HepG2 (cell line): ENCODE data around the gene PRR29. TPM values are rescaled to one million over a fixed set of nuclear protein-coding genes. Genes with fewer than 3 reads are reported as not detected.
A peak's percentile ranks its signal among the peaks of the same experiment; 100 is the strongest.

Experiments used
- ATF1 ChIP-seq: IDR thresholded peaks from 2 replicates; pipeline ENCODE4 v1.6.1; 2016; ENCODE audit warnings: mild to moderate bottlenecking, control low read depth
- CCDC6 ChIP-seq: sonication (generic); formaldehyde crosslinking; IDR thresholded peaks from 2 replicates; pipeline ENCODE4 v1.8.1; 2022; ENCODE audit warnings: mild to moderate bottlenecking, missing genetic modification reagents, moderate library complexity
- DPF2 ChIP-seq: sonication (generic); formaldehyde crosslinking; IDR thresholded peaks from 2 replicates; pipeline ENCODE4 v1.4.0; 2020; ENCODE audit warnings: mild to moderate bottlenecking, low read depth, missing genetic modification reagents, borderline replicate concordance
- ETV6 ChIP-seq: sonication (generic); formaldehyde crosslinking; conservative IDR thresholded peaks from 2 replicates; pipeline ENCODE4 v1.4.0; 2020; ENCODE audit warnings: missing genetic modification reagents
- HNRNPH1 ChIP-seq: fragments of 200-400 bp; formaldehyde crosslinking; optimal IDR thresholded peaks from 2 replicates; pipeline ENCODE3; 2017; ENCODE audit warnings: mild to moderate bottlenecking, low read depth, low read length
- NR2F2 ChIP-seq: IDR thresholded peaks from 2 replicates; pipeline ENCODE4 v1.6.1; 2012; ENCODE audit warnings: low read depth, inconsistent platforms, borderline replicate concordance
- RAD51 ChIP-seq: fragments of 450-650 bp; IDR thresholded peaks from 2 replicates; pipeline ENCODE4 v1.6.1; 2016; ENCODE audit warnings: borderline replicate concordance
- SALL2 ChIP-seq: sonication (generic); formaldehyde crosslinking; IDR thresholded peaks from 2 replicates; pipeline ENCODE4 v1.8.1; 2023; ENCODE audit warnings: mild to moderate bottlenecking, missing genetic modification reagents, inconsistent platforms
- SOX13 ChIP-seq, 3 experiments: fragments of 450-650 bp in 1 of 3; sonication (generic) in 1 of 3; formaldehyde crosslinking in 1 of 3; IDR thresholded peaks in 2 of 3; conservative IDR thresholded peaks in 1 of 3; 2 replicates each; pipeline versions ENCODE4 v1.5.0 to v1.6.1; 2016 to 2020; ENCODE audit warnings: antibody characterized with exemption in 1 of 3, mild to moderate bottlenecking in 1 of 3, missing compliant biosample characterization in 1 of 3, missing genetic modification reagents in 1 of 3, moderate library complexity in 1 of 3
- ZEB1 ChIP-seq: IDR thresholded peaks from 2 replicates; pipeline ENCODE4 v1.6.1; 2012; ENCODE audit warnings: mild to moderate bottlenecking, low read depth, inconsistent platforms; ENCODE audit not compliant: insufficient replicate concordance
- ZNF138 ChIP-seq: sonication (generic); formaldehyde crosslinking; IDR thresholded peaks from 2 replicates; pipeline ENCODE4 v1.5.0; 2020; ENCODE audit warnings: mild to moderate bottlenecking, low read depth, missing genetic modification reagents
- ZNF333 ChIP-seq: sonication (generic); formaldehyde crosslinking; IDR thresholded peaks from 2 replicates; pipeline ENCODE4 v1.4.0; 2020; ENCODE audit warnings: mild to moderate bottlenecking, missing genetic modification reagents, borderline replicate concordance
- ZNF343 ChIP-seq: sonication (generic); formaldehyde crosslinking; IDR thresholded peaks from 2 replicates; pipeline ENCODE4 v1.4.0; 2020; ENCODE audit warnings: mild to moderate bottlenecking, missing genetic modification reagents
- ZNF598 ChIP-seq: sonication (generic); formaldehyde crosslinking; IDR thresholded peaks from 2 replicates; pipeline ENCODE4 v1.5.1; 2020; ENCODE audit warnings: mild to moderate bottlenecking, missing genetic modification reagents, borderline replicate concordance
- ZNF629 ChIP-seq: sonication (generic); formaldehyde crosslinking; conservative IDR thresholded peaks from 2 replicates; pipeline ENCODE4 v1.5.0; 2020; ENCODE audit warnings: missing genetic modification reagents
- ZNF841 ChIP-seq: sonication (generic); formaldehyde crosslinking; IDR thresholded peaks from 2 replicates; pipeline ENCODE4 v1.8.1; 2023; ENCODE audit warnings: missing genetic modification reagents, borderline replicate concordance
- ZSCAN21 ChIP-seq: sonication (generic); formaldehyde crosslinking; IDR thresholded peaks from 2 replicates; pipeline ENCODE4 v1.8.0; 2022; ENCODE audit warnings: mild to moderate bottlenecking, missing genetic modification reagents, moderate library complexity, borderline replicate concordance
- polyA plus RNA-seq, 8 experiments: library from polyadenylated mRNA; depleted of rRNA in 3 of 8; stranded (reverse) in 7 of 8; unstranded in 1 of 8; fragments of >200 nt; fragmentation: Illumina TruSeq in 4 of 8; extraction: Trizol in 4 of 8; gene quantifications; 2 replicates each; pipeline versions ENCODE4 v1.2.1 to v1.2.3, GENCODE V29; 2011 to 2016; ENCODE audit warnings: low read depth in 4 of 8, missing spikeins in 1 of 8, mixed read lengths in 1 of 8; ENCODE audit not compliant: insufficient read depth in 1 of 8
- total RNA-seq, 5 experiments: library from RNA; depleted of rRNA; stranded (reverse); fragments of >200 nt; fragmentation: Illumina TruSeq; extraction: Trizol; gene quantifications; 2 replicates each; pipeline ENCODE4 v1.2.3, GENCODE V29; 2016; ENCODE audit warnings: low read depth in 1 of 5
- TF ChIP-seq, protein P1 (sequence below): fragments of 450-650 bp; IDR thresholded peaks from 2 replicates; pipeline ENCODE4 v1.6.1; 2016
- TF ChIP-seq, protein P2 (sequence below): sonication (generic); formaldehyde crosslinking; IDR thresholded peaks from 2 replicates; pipeline ENCODE4 v1.4.0; 2020; ENCODE audit warnings: missing genetic modification reagents
- TF ChIP-seq, protein P3 (sequence below): sonication (generic); IDR thresholded peaks from 2 replicates; pipeline ENCODE4 v1.6.1; 2016; ENCODE audit warnings: low read depth, borderline replicate concordance
- TF ChIP-seq, protein P4 (sequence below): sonication (generic); formaldehyde crosslinking; IDR thresholded peaks from 2 replicates; pipeline ENCODE4 v1.5.0; 2020; ENCODE audit warnings: mild to moderate bottlenecking, missing genetic modification reagents, borderline replicate concordance
- TF ChIP-seq, protein P5 (sequence below): sonication (generic); formaldehyde crosslinking; IDR thresholded peaks from 2 replicates; pipeline ENCODE4 v1.5.1; 2020; ENCODE audit warnings: mild to moderate bottlenecking, missing genetic modification reagents, moderate library complexity

Gene PRR29
- total and polyA plus RNA-seq, 2 of the 13 experiments (the other 11 are each of a cell fraction or from before 2014, with no cell fraction given), result 0.07 to 0.20 TPM

DNA sequence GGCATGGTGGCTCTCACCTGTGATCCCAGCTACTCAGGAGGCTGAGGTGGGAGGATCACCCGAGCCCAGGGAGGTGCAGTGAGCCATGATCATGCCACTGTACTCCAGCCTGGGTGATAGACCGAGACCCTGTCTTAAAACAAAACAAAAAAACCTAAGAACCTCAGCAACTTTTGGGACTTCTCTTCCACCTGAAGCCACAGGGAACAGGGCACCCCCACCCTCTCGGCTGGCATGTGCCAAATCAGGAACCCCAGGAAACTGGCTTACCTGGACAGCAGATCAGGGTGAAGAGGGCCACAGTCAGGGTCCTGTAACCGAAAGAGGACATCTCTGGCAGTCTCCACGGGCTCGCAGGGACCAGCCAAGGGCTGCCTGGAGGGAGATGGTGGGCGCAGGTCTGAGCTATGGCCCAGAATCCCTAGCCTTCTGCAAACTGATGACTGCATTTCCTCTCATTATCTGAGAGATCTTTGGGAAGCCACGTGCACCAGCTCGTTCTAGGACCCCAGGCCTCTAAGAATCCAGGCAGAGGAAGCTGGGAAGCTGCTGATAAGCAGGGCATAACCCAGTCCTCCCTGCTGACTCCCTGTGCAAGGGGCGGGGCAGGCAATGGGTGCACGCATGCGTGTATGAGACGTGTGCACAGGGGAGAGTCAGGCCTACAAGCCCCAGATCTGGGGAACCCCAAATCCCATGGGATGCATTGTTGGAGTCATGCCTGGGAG is 8.4 kb downstream of the PRR29 start (continued):
- TF ChIP-seq DPF2 (CRISPR knock-in tag), result no peak
- TF ChIP-seq CCDC6 (CRISPR knock-in tag), result no peak
- no peak for TF ChIP-seq ZSCAN21 (CRISPR knock-in tag)
- no peak for TF ChIP-seq ZNF841
- TF ChIP-seq, protein P1, sequence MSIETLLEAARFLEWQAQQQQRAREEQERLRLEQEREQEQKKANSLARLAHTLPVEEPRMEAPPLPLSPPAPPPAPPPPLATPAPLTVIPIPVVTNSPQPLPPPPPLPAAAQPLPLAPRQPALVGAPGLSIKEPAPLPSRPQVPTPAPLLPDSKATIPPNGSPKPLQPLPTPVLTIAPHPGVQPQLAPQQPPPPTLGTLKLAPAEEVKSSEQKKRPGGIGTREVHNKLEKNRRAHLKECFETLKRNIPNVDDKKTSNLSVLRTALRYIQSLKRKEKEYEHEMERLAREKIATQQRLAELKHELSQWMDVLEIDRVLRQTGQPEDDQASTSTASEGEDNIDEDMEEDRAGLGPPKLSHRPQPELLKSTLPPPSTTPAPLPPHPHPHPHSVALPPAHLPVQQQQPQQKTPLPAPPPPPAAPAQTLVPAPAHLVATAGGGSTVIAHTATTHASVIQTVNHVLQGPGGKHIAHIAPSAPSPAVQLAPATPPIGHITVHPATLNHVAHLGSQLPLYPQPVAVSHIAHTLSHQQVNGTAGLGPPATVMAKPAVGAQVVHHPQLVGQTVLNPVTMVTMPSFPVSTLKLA, result no peak
- TF ChIP-seq ZNF138 (CRISPR knock-in tag), result no peak
- no peak for TF ChIP-seq ZNF333 (CRISPR knock-in tag)
- no peak for TF ChIP-seq HNRNPH1
- TF ChIP-seq ATF1 (CRISPR knock-in tag), result no peak
- TF ChIP-seq, protein P2, sequence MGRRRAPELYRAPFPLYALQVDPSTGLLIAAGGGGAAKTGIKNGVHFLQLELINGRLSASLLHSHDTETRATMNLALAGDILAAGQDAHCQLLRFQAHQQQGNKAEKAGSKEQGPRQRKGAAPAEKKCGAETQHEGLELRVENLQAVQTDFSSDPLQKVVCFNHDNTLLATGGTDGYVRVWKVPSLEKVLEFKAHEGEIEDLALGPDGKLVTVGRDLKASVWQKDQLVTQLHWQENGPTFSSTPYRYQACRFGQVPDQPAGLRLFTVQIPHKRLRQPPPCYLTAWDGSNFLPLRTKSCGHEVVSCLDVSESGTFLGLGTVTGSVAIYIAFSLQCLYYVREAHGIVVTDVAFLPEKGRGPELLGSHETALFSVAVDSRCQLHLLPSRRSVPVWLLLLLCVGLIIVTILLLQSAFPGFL, result no peak
- no peak for TF ChIP-seq ZNF598 (CRISPR knock-in tag)
- TF ChIP-seq ETV6 (CRISPR knock-in tag), result no peak
- no peak for TF ChIP-seq SALL2 (CRISPR knock-in tag)
- TF ChIP-seq NR2F2, result no peak
- TF ChIP-seq ZNF343 (CRISPR knock-in tag), result 0 out of 2 replicates have a peak, but pooled peaks have one; percentile 35
- TF ChIP-seq, protein P3, sequence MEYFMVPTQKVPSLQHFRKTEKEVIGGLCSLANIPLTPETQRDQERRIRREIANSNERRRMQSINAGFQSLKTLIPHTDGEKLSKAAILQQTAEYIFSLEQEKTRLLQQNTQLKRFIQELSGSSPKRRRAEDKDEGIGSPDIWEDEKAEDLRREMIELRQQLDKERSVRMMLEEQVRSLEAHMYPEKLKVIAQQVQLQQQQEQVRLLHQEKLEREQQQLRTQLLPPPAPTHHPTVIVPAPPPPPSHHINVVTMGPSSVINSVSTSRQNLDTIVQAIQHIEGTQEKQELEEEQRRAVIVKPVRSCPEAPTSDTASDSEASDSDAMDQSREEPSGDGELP, result no peak
- 0 out of 2 replicates have a peak, but pooled peaks have one; percentile 33 for TF ChIP-seq ZNF629 (CRISPR knock-in tag)
- TF ChIP-seq, protein P4, sequence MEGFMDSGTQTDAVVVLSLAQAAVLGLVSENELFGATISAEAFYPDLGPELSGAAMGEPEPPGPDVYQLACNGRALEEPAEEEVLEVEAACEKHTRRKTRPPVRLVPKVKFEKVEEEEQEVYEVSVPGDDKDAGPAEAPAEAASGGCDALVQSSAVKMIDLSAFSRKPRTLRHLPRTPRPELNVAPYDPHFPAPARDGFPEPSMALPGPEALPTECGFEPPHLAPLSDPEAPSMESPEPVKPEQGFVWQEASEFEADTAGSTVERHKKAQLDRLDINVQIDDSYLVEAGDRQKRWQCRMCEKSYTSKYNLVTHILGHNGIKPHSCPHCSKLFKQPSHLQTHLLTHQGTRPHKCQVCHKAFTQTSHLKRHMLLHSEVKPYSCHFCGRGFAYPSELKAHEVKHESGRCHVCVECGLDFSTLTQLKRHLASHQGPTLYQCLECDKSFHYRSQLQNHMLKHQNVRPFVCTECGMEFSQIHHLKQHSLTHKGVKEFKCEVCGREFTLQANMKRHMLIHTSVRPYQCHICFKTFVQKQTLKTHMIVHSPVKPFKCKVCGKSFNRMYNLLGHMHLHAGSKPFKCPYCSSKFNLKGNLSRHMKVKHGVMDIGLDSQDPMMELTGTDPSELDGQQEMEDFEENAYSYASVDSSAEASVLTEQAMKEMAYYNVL (CRISPR knock-in tag), result peak; percentile 30; the same call in 1 of the 2 replicates
- no peak for TF ChIP-seq RAD51
- TF ChIP-seq SOX13 (IDR thresholded peaks at IDR 0.05), result no peak
- no peak for TF ChIP-seq SOX13 (CRISPR knock-in tag; conservative IDR thresholded peaks at IDR 0.05 in 1 of 2, IDR thresholded peaks at IDR 0.05 in 1 of 2)
- TF ChIP-seq, protein P5, sequence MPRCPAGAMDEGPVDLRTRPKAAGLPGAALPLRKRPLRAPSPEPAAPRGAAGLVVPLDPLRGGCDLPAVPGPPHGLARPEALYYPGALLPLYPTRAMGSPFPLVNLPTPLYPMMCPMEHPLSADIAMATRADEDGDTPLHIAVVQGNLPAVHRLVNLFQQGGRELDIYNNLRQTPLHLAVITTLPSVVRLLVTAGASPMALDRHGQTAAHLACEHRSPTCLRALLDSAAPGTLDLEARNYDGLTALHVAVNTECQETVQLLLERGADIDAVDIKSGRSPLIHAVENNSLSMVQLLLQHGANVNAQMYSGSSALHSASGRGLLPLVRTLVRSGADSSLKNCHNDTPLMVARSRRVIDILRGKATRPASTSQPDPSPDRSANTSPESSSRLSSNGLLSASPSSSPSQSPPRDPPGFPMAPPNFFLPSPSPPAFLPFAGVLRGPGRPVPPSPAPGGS, result no peak
- TF ChIP-seq ZEB1, result no peak
